ENCODE results near the gene DPYSL5.

The DPYSL5 gene

DNA sequence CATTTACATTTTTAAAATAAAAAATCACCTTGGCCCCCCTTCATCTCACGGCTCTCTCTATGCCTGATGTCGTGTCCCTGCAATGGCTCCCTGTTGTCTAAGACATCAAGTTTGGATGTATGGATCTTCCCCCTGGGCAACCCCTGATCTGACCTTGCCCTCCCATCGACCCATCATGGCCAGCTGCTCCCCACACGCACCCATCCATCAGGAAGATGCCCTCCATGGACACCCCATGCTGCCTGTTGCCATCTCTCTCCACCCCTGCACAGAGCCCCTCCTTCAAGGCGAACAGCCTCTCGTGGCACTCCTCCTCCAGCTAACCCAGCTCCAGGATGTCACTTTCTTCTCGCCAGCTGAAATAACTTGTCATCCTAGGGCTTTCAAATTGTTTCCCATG, 59.5 kb downstream of the DPYSL5 start:
- Histone ChIP-seq H3K27me3 (ENCODE audit: control insufficient read depth, insufficient read depth, low read length) (peaks cover 70% of the 10 kb centered on the region), H3K4me2 (ENCODE audit: low read length) (no peak overlapping the region), H3K9me3 (replicated peaks; ENCODE audit: low read length) (no peaks in the 10 kb centered on the region), H3K4me1 (ENCODE audit: control insufficient read depth, insufficient read depth, low read length) (no peaks in the 10 kb centered on the region), H3K4me3 (ENCODE audit: low read length) (no peak overlapping the region), H3K36me3 (ENCODE audit: insufficient read depth, low read length) (no peaks in the 10 kb centered on the region), H3K9ac (ENCODE audit: low read depth, low read length) (no peak overlapping the region)

DNA sequence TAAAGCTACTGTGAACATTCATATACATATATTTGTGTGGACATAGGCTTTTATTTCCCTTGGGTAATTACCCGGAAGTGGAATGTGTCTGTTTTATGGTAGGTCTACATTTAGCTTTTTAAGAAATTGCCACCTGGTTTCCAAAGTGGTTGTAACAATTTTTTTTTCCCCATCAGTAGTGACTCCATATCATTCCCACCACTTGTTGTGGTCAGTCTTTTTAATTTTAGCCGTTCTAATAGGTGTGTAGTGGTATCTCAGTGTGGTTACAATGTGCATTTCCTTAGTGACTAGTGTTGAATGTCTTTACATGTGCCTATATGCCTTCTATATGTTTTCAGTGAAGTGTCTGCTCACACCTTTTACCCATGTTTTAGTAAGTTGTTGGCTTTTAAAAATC, 62.2 kb downstream of the DPYSL5 start:
- Histone ChIP-seq H3K4me1 (ENCODE audit: control insufficient read depth, insufficient read depth, low read length) (no peaks in the 10 kb centered on the region), H3K9me3 (replicated peaks; ENCODE audit: low read length) (no peaks in the 10 kb centered on the region), H3K4me3 (ENCODE audit: low read length) (no peak overlapping the region), H3K4me2 (ENCODE audit: low read length) (no peak overlapping the region), H3K36me3 (ENCODE audit: insufficient read depth, low read length) (no peaks in the 10 kb centered on the region), H3K9ac (ENCODE audit: low read depth, low read length) (no peak overlapping the region), H3K27me3 (ENCODE audit: control insufficient read depth, insufficient read depth, low read length) (peaks cover 81% of the 10 kb centered on the region)

DNA sequence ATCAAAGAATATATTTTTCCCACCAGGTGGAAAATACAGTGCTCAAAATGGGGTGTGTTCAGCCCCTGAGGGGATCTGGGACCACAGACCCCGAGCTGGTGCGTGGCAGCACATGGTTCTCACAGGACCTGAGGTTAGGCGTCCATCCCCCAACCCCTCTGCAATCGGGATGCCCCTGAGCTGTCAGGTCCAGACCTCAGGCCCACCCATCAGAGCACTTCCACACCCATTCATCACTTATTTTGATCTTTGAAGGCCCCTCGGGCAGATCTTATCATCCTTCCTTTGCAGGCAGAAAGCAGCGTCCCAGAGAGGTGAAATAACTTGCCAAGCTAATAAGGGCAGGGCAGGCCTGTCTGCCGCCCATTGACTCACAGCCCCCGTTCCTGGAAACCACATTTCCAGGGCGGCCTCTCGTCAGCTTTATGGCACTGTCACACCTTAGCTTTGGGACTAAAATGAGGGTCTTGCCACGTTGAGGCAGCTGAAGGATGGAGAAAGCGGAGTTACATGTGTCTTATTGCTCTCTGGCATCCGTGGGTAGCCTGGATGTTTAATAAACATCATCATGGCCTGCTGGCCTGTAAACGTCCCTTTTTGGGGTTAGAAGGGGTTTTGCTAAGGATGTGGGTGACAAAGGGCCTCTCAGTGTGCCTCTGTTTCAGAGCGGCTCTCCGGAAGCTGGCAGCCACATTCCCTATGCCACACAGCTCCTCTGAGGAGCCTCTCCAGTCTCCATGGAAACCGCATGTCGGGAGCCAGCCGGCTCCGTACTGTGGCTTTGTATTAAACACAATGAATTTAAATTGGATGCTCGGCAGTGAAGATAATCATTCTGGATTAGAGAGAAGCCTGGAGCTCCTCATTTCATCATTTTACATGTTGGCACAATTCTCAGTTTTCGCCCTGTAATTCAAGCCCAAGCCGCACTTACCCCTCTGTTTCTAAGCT, 64.3 kb downstream of the DPYSL5 start:
- Histone ChIP-seq H3K9me3 (replicated peaks; ENCODE audit: low read length) (no peaks in the 10 kb centered on the region), H3K27me3 (ENCODE audit: control insufficient read depth, insufficient read depth, low read length) (peaks cover 95% of the 10 kb centered on the region), H3K36me3 (ENCODE audit: insufficient read depth, low read length) (no peaks in the 10 kb centered on the region), H3K4me1 (ENCODE audit: control insufficient read depth, insufficient read depth, low read length) (no peaks in the 10 kb centered on the region), H3K4me2 (ENCODE audit: low read length) (no peak overlapping the region), H3K9ac (ENCODE audit: low read depth, low read length) (no peak overlapping the region), H3K4me3 (ENCODE audit: low read length) (no peak overlapping the region)

DNA sequence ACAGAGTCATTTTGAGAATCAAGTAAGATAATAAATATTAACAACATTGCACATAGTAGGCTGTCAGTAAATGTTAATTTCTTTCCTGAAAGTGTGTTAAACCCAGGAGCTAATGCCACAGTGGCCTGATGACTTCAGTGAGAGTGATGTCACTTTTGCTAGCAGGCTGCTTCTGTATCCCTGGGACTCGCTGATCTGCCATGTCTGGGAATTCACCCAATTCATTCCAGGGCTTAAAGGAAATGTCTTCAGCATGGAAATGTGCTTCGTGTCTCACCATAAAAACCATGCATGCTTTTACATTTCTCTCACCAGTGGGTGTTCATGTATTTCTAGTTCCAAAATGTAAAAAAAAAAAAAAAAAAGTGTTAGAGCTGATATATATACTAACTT, 65.7 kb downstream of the DPYSL5 start:
- no peaks in the 10 kb centered on the region for H3K4me1 ChIP-seq (ENCODE audit: control insufficient read depth, insufficient read depth, low read length)
- no peak overlapping the region for H3K4me2 ChIP-seq (ENCODE audit: low read length)
- H3K4me3 ChIP-seq (ENCODE audit: low read length), result no peak overlapping the region
- H3K27me3 ChIP-seq (ENCODE audit: control insufficient read depth, insufficient read depth, low read length), result peaks cover 82% of the 10 kb centered on the region
- H3K9me3 ChIP-seq (replicated peaks; ENCODE audit: low read length), result no peaks in the 10 kb centered on the region
- no peaks in the 10 kb centered on the region for H3K36me3 ChIP-seq (ENCODE audit: insufficient read depth, low read length)
- no peak overlapping the region for H3K9ac ChIP-seq (ENCODE audit: low read depth, low read length)

DNA sequence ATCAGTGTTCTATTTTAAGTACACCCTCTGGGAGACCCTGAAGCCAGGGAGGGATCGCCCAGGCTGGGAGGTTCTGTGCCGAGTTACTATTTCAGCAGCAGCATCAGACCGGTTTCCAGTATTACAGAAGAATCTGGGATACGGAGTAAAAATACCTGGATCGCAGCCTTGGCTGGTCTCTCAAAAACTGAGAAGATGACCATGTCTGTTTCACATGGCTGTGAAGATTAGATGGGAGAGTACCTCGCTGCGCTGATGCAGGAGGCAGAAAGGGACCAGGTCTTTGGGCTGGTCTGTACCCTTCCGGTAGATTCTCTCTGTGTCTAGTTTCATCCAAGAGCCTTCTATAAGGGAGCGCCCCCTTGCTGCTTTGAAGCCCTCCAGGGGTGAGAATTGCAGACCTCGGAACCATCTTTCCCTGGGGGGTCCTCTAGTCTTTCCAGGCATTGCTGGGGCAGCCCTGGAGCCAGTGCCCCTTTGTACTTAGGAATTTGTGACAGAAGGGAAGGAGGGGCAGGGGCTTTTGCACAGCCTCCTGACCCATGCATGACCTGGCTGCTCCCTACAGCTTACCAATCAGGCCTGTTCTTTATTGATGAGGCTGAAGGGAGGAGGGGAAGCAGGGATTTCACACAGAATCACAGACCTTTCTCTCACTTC, 66.2 kb downstream of the DPYSL5 start:
- H3K9ac ChIP-seq (ENCODE audit: low read depth, low read length), result no peak overlapping the region
- H3K9me3 ChIP-seq (replicated peaks; ENCODE audit: low read length), result no peaks in the 10 kb centered on the region
- H3K27me3 ChIP-seq (ENCODE audit: control insufficient read depth, insufficient read depth, low read length), result peaks cover 82% of the 10 kb centered on the region
- H3K4me1 ChIP-seq (ENCODE audit: control insufficient read depth, insufficient read depth, low read length), result no peaks in the 10 kb centered on the region
- H3K4me3 ChIP-seq (ENCODE audit: low read length), result no peak overlapping the region
- no peak overlapping the region for H3K4me2 ChIP-seq (ENCODE audit: low read length)
- H3K36me3 ChIP-seq (ENCODE audit: insufficient read depth, low read length), result no peaks in the 10 kb centered on the region

DNA sequence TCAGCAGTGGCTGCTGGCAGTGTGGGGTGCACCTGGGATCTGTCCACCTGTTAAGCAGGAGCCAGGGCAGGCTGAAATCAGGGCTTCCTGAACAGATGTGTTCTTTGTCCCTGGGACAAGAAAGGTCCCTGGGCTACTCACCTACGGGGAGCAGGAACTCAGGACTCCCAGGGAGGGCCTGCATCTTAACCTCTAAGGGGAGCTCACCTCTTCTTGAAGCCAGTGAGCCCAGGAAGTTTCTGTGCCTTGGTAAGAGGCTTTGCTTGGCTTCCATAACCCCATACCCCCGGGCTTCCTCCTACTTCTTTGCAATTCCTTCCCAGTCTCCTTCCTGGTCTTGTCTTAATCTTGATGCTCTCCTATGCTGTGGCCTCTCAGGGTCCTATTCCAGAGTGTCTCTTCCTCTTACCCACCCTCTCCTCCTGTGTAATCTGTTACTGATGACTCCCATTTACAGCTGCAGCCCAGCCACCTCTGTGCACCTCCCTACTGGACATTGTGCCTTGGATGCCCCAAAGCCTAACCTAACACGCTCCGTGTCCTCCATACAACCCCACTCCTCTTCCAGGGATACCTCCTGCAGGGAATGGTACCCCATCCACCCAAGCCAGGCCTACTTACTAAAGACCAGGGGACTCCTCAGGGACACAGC, 66.9 kb downstream of the DPYSL5 start:
- Histone ChIP-seq H3K9me3 (replicated peaks; ENCODE audit: low read length) (no peaks in the 10 kb centered on the region), H3K4me3 (ENCODE audit: low read length) (no peak overlapping the region), H3K4me1 (ENCODE audit: control insufficient read depth, insufficient read depth, low read length) (no peaks in the 10 kb centered on the region), H3K4me2 (ENCODE audit: low read length) (no peak overlapping the region), H3K27me3 (ENCODE audit: control insufficient read depth, insufficient read depth, low read length) (peaks cover 84% of the 10 kb centered on the region), H3K36me3 (ENCODE audit: insufficient read depth, low read length) (no peaks in the 10 kb centered on the region), H3K9ac (ENCODE audit: low read depth, low read length) (no peak overlapping the region)

DNA sequence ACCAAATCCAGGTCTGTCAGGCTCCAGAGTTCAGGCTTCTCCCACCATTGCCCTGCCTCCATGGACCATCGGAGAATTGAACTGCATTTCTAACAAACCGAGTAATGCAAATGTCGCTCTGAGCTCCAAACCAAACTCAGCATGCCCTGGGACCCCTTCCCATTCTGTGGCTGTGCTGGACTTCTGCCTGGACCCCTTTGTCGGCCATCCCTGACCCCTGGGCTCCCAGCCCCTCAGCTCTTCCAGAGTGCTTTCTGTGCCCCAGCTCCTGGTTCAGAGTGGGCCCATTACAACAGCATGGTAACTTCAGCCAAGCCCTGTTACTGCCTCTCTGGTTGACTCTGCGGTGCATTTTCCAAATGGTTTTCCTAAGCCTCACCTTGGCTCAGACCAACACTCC, 67.4 kb downstream of the DPYSL5 start:
- Histone ChIP-seq H3K4me1 (ENCODE audit: control insufficient read depth, insufficient read depth, low read length) (no peaks in the 10 kb centered on the region), H3K4me2 (ENCODE audit: low read length) (no peak overlapping the region), H3K4me3 (ENCODE audit: low read length) (no peak overlapping the region), H3K36me3 (ENCODE audit: insufficient read depth, low read length) (no peaks in the 10 kb centered on the region), H3K9ac (ENCODE audit: low read depth, low read length) (no peak overlapping the region), H3K9me3 (replicated peaks; ENCODE audit: low read length) (no peaks in the 10 kb centered on the region), H3K27me3 (ENCODE audit: control insufficient read depth, insufficient read depth, low read length) (peaks cover 78% of the 10 kb centered on the region)

DNA sequence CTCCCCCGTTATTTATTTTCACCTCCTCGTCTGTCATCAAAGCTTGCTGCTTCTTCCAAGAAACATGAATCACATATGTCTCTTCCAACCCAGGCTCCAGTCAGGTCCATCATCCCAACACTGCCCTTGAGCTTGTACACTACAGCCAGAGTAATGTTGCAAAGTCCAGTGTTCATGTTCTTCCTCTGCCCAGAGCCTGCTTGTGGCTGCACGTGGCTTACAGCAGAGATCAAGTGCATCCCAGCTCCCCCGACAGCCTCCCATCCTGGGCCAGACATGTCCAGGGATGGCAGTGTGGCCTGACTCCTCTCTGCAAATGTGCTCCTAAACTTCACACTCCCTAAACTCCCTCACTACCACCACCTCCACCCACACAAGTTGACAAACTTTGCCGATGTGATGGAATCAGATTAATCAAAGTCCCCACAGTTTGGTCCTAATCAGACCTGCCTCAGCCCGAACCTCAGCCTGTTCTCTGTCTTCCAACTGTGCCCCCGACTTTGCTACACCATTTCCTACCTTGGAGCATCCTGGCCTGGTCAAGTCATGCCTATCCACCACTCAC, 68.3 kb downstream of the DPYSL5 start:
- H3K4me3 ChIP-seq (ENCODE audit: low read length), result no peak overlapping the region
- peaks cover 75% of the 10 kb centered on the region for H3K27me3 ChIP-seq (ENCODE audit: control insufficient read depth, insufficient read depth, low read length)
- H3K9ac ChIP-seq (ENCODE audit: low read depth, low read length), result no peak overlapping the region
- H3K4me1 ChIP-seq (ENCODE audit: control insufficient read depth, insufficient read depth, low read length), result no peaks in the 10 kb centered on the region
- no peaks in the 10 kb centered on the region for H3K36me3 ChIP-seq (ENCODE audit: insufficient read depth, low read length)
- H3K4me2 ChIP-seq (ENCODE audit: low read length), result no peak overlapping the region
- no peaks in the 10 kb centered on the region for H3K9me3 ChIP-seq (replicated peaks; ENCODE audit: low read length)

DNA sequence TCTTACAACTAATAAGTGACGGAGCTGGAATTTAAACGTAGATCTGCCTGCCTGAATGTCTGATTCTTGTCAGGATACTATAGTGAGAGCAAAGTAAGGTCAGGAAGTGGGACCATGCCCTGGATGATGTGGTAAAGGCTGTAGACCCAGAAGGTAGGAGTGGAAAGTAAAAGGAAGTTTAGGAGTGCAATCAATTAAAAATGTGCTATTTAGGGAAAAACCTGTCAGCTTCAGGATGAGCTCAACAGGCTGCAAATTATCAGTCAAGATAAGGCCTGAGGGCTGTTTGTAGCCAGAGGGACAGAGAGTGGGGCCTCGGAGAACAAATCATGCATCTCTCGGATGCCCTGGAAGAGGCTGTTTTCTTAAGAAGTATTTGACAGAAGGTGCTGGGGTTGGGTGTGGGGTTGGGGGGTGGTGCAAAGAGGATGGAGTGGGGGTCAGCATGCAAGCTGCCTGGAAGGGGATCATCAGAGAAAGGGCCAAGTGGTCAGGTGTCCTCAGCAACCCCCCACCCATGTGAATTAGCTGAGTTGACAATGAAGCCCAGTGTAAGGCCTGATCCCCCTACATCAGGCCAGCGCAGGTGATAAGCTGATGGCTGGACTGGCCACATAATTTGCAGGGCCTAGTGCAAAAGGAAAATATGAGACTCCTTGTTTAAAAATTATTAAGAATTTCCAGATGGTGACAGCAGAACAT, 69.4 kb downstream of the DPYSL5 start:
- H3K36me3 ChIP-seq (ENCODE audit: insufficient read depth, low read length), result no peaks in the 10 kb centered on the region
- no peak overlapping the region for H3K9ac ChIP-seq (ENCODE audit: low read depth, low read length)
- no peak overlapping the region for H3K4me2 ChIP-seq (ENCODE audit: low read length)
- peaks cover 75% of the 10 kb centered on the region for H3K27me3 ChIP-seq (ENCODE audit: control insufficient read depth, insufficient read depth, low read length)
- H3K9me3 ChIP-seq (replicated peaks; ENCODE audit: low read length), result no peaks in the 10 kb centered on the region
- no peak overlapping the region for H3K4me3 ChIP-seq (ENCODE audit: low read length)
- no peaks in the 10 kb centered on the region for H3K4me1 ChIP-seq (ENCODE audit: control insufficient read depth, insufficient read depth, low read length)

DNA sequence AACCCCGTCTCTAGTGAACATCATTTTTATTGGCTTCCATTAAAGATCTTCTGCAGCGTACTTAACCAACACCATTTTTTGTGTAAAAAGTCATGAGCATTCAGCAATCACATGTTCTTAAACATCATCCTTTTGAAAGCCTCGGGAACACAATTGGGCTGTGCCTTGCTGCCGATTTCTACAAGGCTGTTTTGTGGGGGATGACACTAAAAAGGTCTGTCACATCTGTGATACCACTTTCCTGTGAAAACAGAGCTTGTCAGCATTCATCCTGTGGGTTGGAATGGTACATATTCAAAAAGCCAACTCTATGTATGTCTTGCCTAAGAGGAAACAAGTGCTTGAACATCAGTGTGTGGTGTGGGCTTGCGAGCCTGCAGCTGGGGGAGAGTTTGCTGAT, 73.4 kb downstream of the DPYSL5 start:
- Histone ChIP-seq H3K36me3 (ENCODE audit: insufficient read depth, low read length) (no peaks in the 10 kb centered on the region), H3K4me1 (ENCODE audit: control insufficient read depth, insufficient read depth, low read length) (no peaks in the 10 kb centered on the region)

More for the DNA sequence above, 73.4 kb downstream of the DPYSL5 start:
- Histone ChIP-seq H3K4me2 (ENCODE audit: low read length) (no peak overlapping the region), H3K9me3 (replicated peaks; ENCODE audit: low read length) (no peaks in the 10 kb centered on the region), H3K4me3 (ENCODE audit: low read length) (no peak overlapping the region), H3K9ac (ENCODE audit: low read depth, low read length) (no peak overlapping the region), H3K27me3 (ENCODE audit: control insufficient read depth, insufficient read depth, low read length) (peaks cover 60% of the 10 kb centered on the region)

All from skeletal muscle satellite cell (primary cell).